Hematopoietic multipotent progenitor cell treated with erythropoietin and hydrocortisone succinate and interleukin-3 and kit ligand, for 4 days (in vitro differentiated cells): ENCODE data around the gene CTSE.

Experiments used
- DNase-seq: peaks from one replicate; pipeline ENCODE4 v3.0.0-alpha.2; 2015

The CTSE gene

GRCh38 chr1:205967554-205968335, 56.0 kb downstream of the CTSE start:
- DNase-seq = no peak

DNA sequence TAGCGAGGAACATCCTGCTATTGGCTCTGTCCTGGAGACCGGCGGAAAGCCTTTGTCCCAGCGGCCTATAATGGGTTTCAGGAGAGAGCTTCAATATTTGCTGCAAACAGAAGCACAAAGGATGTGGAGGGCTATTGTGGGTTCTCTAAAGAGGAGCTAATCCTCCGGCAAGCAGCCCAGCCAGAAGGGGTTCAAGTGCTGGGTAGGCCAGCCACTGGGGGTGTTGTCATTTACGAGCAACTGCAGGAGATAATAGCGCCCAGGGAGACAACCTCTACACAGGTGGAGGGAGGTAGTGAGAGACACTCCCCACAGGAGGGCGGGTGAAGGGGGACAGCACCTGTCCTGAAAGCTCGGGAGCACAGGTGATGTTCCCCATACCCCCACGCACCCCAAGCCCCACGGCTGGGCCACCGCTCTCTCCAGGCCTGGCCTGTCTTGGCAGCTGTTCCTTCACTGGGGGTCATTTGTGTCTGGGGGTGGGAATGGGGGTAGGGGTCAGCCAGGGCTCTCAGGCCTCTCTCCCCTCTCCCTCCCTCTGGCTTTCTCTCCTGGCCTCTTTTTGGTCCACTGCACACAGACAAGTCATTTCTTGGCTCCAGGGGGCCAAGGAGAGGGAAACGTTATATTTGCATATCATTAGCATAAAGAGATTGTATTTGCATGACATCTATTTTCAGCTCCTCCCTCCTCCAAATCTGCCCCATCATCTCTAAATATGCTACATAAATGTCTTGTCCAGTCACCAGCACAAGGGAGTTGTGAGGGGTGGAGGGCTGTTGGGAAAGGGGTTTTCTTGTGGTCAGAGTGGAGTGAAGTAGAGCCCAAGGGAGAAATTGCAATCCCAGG, 58.4 kb downstream of the CTSE start:
- no peak for DNase-seq

DNA sequence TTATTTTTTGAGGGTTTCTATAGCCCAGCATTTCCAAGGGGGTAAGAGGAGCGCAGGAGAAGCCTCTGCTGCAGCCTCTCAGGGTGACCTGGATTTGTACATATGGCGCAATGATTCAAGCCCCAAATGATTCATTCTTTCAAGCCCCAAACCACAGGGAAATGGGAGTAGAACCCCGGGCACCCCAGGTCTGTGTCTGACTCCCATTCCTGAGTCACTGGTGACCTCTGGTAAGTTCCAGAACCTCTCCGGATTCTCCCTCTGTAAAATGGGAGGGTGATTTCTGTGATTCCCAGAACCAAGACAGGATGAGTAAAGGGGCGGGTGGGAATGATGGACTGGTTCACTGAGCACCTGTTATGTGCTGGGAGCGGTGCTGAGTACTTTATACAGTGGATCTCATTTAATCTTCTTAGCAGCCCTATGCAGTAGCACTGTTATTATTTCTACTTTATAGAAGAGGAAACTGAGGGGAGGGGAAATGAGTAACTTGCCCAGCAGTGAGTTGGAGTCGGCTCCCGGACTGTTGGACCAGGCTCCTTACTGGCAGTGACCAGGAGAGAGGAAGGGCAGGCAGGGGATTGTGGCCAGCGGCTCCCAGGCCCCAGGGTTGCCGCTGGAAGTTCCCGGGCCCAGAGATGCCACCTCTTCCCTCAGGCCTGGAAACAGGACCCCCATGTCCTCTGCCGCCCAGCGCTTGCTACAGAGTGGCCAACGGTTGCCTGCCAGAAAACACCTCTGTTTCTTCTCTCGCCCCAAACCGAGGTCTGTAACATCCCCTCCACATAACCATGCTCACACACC, 60.1 kb downstream of the CTSE start:
- no peak for DNase-seq

DNA sequence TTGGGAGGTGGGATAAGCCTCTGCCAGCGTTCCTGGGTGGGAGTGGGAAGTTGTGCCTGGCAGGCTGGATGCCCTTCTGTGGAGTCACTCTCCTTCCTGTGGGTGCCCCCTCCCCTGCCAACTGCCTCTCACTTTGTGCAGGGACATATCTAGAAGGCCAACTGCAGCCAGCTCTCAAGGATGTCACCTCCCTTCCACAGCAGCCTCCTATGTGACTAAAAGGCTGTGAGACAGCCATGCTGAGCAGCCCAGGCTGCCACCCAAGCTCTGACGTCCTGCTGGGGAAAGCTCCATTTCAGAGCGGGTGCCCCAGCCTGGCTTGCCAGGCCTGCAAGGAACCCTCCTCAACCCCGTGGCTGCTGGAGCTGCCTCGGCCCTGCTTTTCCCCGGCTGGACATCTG, 60.9 kb downstream of the CTSE start:
- no peak for DNase-seq

- DNase-seq = no peak
These were observed 61.5 kb downstream of the CTSE start for GRCh38 chr1:205961991-205962820.

DNA sequence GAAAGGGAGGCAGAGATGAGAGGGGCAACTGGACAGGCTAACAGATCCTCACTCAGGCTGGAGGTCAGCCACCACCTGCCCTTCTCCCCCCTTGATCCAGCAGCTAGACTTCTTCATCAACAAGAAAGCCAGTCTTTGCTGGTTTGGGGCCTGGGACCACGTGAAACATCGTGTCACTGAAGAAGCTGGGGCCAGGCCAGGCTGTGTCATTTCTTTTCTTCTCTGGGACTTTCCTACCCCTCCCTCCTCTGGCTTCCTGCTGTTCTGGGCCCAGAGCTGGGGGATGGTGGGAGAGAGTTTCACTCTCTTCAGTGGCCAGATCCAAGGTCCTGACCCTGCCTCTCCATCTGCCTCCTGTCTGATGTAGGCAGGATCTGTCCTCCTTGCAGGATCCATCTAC, 62.3 kb downstream of the CTSE start:
- DNase-seq = no peak

DNA sequence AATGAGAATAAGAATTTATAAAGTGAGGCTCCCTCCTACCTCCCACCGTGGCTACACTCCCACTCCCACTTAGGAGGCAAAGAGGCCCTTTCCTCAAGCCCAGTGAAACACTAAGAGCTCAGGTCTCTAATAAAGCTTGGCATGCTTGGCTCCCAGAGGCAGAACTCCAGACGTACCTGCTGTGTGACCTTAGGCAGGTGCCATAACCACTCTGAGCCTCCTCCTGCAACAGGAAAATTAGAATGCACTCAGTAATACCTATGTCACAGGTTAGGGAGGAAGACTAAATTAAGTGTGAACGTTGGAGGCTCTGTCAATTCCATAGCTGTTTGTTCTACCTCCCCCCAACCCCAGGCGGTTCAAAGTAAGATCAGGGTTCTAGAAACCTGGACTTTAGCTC, 63.9 kb downstream of the CTSE start:
- no peak for DNase-seq
